Tibial nerve (tissue), 4 donors: ENCODE data around the gene URB1.

Experiments used
- EP300 ChIP-seq, 2 donors: sonication (generic); formaldehyde crosslinking; IDR thresholded peaks; one replicate each; pipeline ENCODE4 v1.6.1; 2017; ENCODE audit warnings: antibody characterized with exemption in 2 of 2, mild to moderate bottlenecking in 1 of 2
- POLR2A ChIP-seq, 2 donors: fragments of 450-650 bp; IDR thresholded peaks; one replicate each; pipeline ENCODE4 v1.6.1; 2017; ENCODE audit warnings: antibody characterized with exemption in 2 of 2, mild to moderate bottlenecking in 2 of 2, moderate library complexity in 2 of 2
- TF ChIP-seq, protein P1 (sequence below), 5 experiments: fragments of 200-600 bp in 3 of 5; fragments of 450-650 bp in 2 of 5; sonication (generic) in 3 of 5; IDR thresholded peaks; one replicate each; pipeline ENCODE4 v1.5.1; 2016 to 2019; ENCODE audit warnings: antibody characterized with exemption in 5 of 5, mild to moderate bottlenecking in 3 of 5, moderate library complexity in 2 of 5

DNA sequence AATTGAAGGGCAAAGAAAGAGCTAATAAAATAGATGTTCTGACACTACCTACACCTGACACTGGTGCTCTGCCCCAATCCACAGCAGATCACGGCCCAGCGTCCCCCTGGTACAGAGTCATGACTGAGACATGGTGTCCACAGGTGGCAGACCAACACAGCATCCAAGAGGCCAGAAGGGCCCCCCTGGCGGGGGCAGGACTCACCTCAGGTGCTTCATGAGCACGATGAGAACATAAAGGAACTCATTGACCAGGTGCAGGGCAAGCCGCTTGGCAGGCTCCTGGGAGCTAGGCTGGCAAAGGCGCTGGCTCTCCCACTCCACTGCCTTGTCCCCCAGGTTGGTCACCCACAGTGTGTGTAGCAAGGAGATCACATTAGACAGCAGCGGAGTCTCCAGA lies 73.8 kb downstream of the URB1 start:
- TF ChIP-seq, protein P1, sequence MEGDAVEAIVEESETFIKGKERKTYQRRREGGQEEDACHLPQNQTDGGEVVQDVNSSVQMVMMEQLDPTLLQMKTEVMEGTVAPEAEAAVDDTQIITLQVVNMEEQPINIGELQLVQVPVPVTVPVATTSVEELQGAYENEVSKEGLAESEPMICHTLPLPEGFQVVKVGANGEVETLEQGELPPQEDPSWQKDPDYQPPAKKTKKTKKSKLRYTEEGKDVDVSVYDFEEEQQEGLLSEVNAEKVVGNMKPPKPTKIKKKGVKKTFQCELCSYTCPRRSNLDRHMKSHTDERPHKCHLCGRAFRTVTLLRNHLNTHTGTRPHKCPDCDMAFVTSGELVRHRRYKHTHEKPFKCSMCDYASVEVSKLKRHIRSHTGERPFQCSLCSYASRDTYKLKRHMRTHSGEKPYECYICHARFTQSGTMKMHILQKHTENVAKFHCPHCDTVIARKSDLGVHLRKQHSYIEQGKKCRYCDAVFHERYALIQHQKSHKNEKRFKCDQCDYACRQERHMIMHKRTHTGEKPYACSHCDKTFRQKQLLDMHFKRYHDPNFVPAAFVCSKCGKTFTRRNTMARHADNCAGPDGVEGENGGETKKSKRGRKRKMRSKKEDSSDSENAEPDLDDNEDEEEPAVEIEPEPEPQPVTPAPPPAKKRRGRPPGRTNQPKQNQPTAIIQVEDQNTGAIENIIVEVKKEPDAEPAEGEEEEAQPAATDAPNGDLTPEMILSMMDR (IDR thresholded peaks at IDR 0.05), result no peak
- TF ChIP-seq POLR2A (IDR thresholded peaks at IDR 0.05) (no peak), EP300 (IDR thresholded peaks at IDR 0.05) (no peak)
